ENCODE data around the gene CYGB. TPM values are rescaled to one million over a fixed set of nuclear protein-coding genes. Genes with fewer than 3 reads are reported as not detected.
A peak's percentile ranks its signal among the peaks of the same experiment; 100 is the strongest.

Gene CYGB
- total and polyA plus RNA-seq, 2 of the 13 experiments (the other 11 are each of a cell fraction or from before 2014, with no cell fraction given), result 18.9 to 27.1 TPM

DNA sequence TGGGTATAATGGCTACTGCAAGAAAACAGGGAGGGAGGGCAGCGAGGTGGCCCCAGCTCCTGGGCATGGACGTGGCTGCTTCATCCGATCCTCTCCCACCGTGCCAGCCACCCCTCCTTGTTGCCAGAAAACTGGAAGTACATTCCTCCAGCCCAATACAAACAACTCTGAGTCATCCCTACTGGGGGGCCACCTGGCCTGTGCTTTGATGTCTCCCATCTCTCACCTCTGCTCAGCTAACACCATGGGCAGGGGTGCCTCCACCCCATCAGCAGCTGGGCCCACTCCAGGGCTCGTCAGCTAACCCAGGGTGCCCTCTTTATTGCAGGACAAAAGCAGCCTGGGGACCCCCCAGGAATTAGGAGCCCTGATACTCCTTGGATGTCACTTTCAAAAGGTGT lies 38.2 kb downstream of the CYGB start (continued):
- TF ChIP-seq ZNF101 (CRISPR knock-in tag; IDR thresholded peaks at IDR 0.05; ENCODE audit: borderline replicate concordance, low read depth), result no peak
- peak; percentile 71 for TF ChIP-seq ZNF652 (CRISPR knock-in tag; IDR thresholded peaks at IDR 0.05; ENCODE audit: borderline replicate concordance, low read depth)
- no peak for TF ChIP-seq EED (CRISPR knock-in tag; IDR thresholded peaks at IDR 0.05)
- TF ChIP-seq PHF21A (CRISPR knock-in tag; IDR thresholded peaks at IDR 0.05), result peak; percentile 79
- TF ChIP-seq TBX2 (CRISPR knock-in tag; IDR thresholded peaks at IDR 0.05; ENCODE audit: borderline replicate concordance), result peak; percentile 99
- no peak for TF ChIP-seq TEAD2 (CRISPR knock-in tag; IDR thresholded peaks at IDR 0.05)
- peak; percentile 70 for TF ChIP-seq KMT2B (CRISPR knock-in tag; IDR thresholded peaks at IDR 0.05)
- peak; percentile 84 for TF ChIP-seq HHEX (CRISPR knock-in tag; IDR thresholded peaks at IDR 0.05)
- TF ChIP-seq, protein P1, sequence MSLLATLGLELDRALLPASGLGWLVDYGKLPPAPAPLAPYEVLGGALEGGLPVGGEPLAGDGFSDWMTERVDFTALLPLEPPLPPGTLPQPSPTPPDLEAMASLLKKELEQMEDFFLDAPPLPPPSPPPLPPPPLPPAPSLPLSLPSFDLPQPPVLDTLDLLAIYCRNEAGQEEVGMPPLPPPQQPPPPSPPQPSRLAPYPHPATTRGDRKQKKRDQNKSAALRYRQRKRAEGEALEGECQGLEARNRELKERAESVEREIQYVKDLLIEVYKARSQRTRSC (CRISPR knock-in tag; IDR thresholded peaks at IDR 0.05; ENCODE audit: low read depth), result no peak
- TF ChIP-seq ZC3H13 (CRISPR knock-in tag; IDR thresholded peaks at IDR 0.05), result no peak
- TF ChIP-seq ZNF180 (CRISPR knock-in tag; IDR thresholded peaks at IDR 0.05; ENCODE audit: borderline replicate concordance, low read depth), result no peak
- TF ChIP-seq STAT5B (CRISPR knock-in tag; IDR thresholded peaks at IDR 0.05), result no peak
- no peak for TF ChIP-seq ZNF790 (CRISPR knock-in tag; IDR thresholded peaks at IDR 0.05; ENCODE audit: borderline replicate concordance)
- TF ChIP-seq, protein P2, sequence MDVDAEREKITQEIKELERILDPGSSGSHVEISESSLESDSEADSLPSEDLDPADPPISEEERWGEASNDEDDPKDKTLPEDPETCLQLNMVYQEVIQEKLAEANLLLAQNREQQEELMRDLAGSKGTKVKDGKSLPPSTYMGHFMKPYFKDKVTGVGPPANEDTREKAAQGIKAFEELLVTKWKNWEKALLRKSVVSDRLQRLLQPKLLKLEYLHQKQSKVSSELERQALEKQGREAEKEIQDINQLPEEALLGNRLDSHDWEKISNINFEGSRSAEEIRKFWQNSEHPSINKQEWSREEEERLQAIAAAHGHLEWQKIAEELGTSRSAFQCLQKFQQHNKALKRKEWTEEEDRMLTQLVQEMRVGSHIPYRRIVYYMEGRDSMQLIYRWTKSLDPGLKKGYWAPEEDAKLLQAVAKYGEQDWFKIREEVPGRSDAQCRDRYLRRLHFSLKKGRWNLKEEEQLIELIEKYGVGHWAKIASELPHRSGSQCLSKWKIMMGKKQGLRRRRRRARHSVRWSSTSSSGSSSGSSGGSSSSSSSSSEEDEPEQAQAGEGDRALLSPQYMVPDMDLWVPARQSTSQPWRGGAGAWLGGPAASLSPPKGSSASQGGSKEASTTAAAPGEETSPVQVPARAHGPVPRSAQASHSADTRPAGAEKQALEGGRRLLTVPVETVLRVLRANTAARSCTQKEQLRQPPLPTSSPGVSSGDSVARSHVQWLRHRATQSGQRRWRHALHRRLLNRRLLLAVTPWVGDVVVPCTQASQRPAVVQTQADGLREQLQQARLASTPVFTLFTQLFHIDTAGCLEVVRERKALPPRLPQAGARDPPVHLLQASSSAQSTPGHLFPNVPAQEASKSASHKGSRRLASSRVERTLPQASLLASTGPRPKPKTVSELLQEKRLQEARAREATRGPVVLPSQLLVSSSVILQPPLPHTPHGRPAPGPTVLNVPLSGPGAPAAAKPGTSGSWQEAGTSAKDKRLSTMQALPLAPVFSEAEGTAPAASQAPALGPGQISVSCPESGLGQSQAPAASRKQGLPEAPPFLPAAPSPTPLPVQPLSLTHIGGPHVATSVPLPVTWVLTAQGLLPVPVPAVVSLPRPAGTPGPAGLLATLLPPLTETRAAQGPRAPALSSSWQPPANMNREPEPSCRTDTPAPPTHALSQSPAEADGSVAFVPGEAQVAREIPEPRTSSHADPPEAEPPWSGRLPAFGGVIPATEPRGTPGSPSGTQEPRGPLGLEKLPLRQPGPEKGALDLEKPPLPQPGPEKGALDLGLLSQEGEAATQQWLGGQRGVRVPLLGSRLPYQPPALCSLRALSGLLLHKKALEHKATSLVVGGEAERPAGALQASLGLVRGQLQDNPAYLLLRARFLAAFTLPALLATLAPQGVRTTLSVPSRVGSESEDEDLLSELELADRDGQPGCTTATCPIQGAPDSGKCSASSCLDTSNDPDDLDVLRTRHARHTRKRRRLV (CRISPR knock-in tag; IDR thresholded peaks at IDR 0.05), result no peak
- TF ChIP-seq KLF11 (CRISPR knock-in tag; IDR thresholded peaks at IDR 0.05), result no peak
- TF ChIP-seq, protein P3, sequence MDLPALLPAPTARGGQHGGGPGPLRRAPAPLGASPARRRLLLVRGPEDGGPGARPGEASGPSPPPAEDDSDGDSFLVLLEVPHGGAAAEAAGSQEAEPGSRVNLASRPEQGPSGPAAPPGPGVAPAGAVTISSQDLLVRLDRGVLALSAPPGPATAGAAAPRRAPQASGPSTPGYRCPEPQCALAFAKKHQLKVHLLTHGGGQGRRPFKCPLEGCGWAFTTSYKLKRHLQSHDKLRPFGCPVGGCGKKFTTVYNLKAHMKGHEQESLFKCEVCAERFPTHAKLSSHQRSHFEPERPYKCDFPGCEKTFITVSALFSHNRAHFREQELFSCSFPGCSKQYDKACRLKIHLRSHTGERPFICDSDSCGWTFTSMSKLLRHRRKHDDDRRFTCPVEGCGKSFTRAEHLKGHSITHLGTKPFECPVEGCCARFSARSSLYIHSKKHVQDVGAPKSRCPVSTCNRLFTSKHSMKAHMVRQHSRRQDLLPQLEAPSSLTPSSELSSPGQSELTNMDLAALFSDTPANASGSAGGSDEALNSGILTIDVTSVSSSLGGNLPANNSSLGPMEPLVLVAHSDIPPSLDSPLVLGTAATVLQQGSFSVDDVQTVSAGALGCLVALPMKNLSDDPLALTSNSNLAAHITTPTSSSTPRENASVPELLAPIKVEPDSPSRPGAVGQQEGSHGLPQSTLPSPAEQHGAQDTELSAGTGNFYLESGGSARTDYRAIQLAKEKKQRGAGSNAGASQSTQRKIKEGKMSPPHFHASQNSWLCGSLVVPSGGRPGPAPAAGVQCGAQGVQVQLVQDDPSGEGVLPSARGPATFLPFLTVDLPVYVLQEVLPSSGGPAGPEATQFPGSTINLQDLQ (CRISPR knock-in tag; IDR thresholded peaks at IDR 0.05), result no peak
- TF ChIP-seq YEATS4 (CRISPR knock-in tag; IDR thresholded peaks at IDR 0.05; ENCODE audit: borderline replicate concordance), result no peak; the same call in 1 of the 2 replicates
- TF ChIP-seq, protein P4, sequence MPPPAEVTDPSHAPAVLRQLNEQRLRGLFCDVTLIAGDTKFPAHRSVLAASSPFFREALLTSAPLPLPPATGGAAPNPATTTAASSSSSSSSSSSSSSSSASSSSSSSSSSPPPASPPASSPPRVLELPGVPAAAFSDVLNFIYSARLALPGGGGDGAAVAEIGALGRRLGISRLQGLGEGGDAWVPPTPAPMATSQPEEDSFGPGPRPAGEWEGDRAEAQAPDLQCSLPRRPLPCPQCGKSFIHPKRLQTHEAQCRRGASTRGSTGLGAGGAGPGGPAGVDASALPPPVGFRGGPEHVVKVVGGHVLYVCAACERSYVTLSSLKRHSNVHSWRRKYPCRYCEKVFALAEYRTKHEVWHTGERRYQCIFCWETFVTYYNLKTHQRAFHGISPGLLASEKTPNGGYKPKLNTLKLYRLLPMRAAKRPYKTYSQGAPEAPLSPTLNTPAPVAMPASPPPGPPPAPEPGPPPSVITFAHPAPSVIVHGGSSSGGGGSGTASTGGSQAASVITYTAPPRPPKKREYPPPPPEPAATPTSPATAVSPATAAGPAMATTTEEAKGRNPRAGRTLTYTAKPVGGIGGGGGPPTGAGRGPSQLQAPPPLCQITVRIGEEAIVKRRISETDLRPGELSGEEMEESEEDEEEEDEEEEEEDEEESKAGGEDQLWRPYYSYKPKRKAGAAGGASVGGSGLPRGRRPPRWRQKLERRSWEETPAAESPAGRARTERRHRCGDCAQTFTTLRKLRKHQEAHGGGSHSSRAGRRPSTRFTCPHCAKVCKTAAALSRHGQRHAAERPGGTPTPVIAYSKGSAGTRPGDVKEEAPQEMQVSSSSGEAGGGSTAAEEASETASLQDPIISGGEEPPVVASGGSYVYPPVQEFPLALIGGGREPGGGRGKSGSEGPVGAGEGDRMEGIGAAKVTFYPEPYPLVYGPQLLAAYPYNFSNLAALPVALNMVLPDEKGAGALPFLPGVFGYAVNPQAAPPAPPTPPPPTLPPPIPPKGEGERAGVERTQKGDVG (CRISPR knock-in tag; IDR thresholded peaks at IDR 0.05; ENCODE audit: borderline replicate concordance), result no peak
- peak; percentile 55; the same call in 1 of the 2 replicates for TF ChIP-seq POGZ (CRISPR knock-in tag; IDR thresholded peaks at IDR 0.05)
- peak; percentile 88 for TF ChIP-seq BCL6 (CRISPR knock-in tag; IDR thresholded peaks at IDR 0.05)
- TF ChIP-seq MATR3 (CRISPR knock-in tag; IDR thresholded peaks at IDR 0.05), result no peak
